C4-2B (cell line): ENCODE data around the gene OCA2.
A peak's percentile ranks its signal among the peaks of the same experiment; 100 is the strongest.

Source experiments
- H3K27ac ChIP-seq: fragments of 450-650 bp; 2 replicates; pipeline ENCODE4 v1.5.1; 2017
- ZFX ChIP-seq: fragments of 450-650 bp; IDR thresholded peaks from 2 replicates; pipeline ENCODE4 v1.6.1; 2017
- TF ChIP-seq, protein P1 (sequence below): fragments of 450-650 bp; conservative IDR thresholded peaks from 2 replicates; pipeline ENCODE4 v1.5.1; 2017; ENCODE audit warnings: mild to moderate bottlenecking

The OCA2 gene

GRCh38 chr15:27784107-27784506, 315.0 kb downstream of the OCA2 start:
- H3K27ac ChIP-seq, result no peak overlapping the region
- TF ChIP-seq ZFX, result no peak
- TF ChIP-seq, protein P1, sequence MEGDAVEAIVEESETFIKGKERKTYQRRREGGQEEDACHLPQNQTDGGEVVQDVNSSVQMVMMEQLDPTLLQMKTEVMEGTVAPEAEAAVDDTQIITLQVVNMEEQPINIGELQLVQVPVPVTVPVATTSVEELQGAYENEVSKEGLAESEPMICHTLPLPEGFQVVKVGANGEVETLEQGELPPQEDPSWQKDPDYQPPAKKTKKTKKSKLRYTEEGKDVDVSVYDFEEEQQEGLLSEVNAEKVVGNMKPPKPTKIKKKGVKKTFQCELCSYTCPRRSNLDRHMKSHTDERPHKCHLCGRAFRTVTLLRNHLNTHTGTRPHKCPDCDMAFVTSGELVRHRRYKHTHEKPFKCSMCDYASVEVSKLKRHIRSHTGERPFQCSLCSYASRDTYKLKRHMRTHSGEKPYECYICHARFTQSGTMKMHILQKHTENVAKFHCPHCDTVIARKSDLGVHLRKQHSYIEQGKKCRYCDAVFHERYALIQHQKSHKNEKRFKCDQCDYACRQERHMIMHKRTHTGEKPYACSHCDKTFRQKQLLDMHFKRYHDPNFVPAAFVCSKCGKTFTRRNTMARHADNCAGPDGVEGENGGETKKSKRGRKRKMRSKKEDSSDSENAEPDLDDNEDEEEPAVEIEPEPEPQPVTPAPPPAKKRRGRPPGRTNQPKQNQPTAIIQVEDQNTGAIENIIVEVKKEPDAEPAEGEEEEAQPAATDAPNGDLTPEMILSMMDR, result no peak

DNA sequence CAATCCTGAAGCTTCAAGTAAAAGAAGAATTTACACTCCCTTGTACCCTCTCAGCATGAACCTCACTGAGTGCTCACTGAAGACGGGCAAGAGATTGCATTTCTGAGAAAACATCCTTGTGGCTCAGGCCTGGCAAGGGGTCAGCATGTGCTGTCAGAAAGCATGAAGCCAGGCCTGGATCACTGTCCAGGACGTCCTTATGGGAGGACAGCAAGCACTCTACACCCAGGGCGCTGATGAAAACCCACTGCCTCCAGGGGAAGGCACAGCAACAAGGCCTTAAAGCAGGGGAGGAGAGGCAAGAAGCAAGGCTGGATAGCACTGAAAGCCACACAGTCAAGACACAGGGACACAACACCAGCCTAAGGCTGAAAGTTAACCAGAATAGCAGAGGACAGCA, 315.4 kb downstream of the OCA2 start:
- TF ChIP-seq ZFX, result no peak
- TF ChIP-seq, protein P1, result no peak
- no peak overlapping the region for H3K27ac ChIP-seq

DNA sequence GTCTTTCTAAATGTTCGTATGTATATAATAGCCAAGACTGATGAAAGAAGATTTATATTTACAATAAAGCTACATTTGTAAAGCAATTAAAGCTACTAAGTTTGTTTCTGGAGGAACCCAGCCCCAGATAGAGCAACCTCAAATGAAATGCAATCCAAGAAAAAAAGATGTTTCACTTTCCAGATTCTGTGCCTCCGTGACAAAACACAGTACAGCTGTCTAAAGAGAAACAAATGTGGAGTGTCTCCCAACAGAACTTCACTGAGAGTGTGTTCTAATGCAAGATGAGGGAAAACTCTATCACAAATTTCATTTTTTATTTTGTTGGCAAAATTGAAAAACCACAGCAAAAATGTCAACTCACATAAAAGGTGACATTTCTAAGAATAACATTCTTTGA, 317.0 kb downstream of the OCA2 start:
- TF ChIP-seq ZFX, result no peak
- TF ChIP-seq, protein P1, result no peak
- H3K27ac ChIP-seq, result no peak overlapping the region

- no peak overlapping the region for H3K27ac ChIP-seq
- TF ChIP-seq ZFX, result no peak
- TF ChIP-seq, protein P1, result no peak
Measured at GRCh38 chr15:27776501-27776900, 322.6 kb downstream of the OCA2 start.

GRCh38 chr15:27774638-27775037, 324.5 kb downstream of the OCA2 start:
- TF ChIP-seq ZFX, result no peak
- TF ChIP-seq, protein P1, result no peak
- H3K27ac ChIP-seq, result peak overlapping the region; percentile 31

- H3K27ac ChIP-seq, result peak overlapping the region; percentile 31
- TF ChIP-seq, protein P1, result no peak
- TF ChIP-seq ZFX, result no peak
Measured at GRCh38 chr15:27774191-27774590, 324.9 kb downstream of the OCA2 start.

DNA sequence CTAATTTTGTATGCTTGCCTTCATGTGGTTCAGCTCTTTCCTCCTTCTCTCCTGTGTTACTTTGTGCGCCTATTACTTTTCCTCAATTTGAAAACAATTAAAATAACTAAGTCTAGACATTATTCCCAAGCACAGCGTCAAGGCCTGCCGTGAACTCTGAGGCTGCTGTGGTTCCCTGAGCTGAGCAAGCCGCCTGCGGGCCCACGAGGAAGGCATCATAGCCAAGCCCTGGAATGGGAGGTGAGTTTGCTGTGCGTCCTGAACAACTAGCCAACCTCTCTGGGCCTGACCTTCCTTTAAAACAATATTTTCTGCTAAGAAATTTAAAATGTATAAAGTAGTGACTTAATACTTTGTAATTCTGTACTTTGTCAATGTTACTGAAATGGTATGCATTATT, 327.2 kb downstream of the OCA2 start:
- TF ChIP-seq ZFX, result no peak
- TF ChIP-seq, protein P1, result no peak
- no peak overlapping the region for H3K27ac ChIP-seq
